B cell (primary cell): ENCODE results near the gene RAB15. TPM values are rescaled to one million over a fixed set of nuclear protein-coding genes. Genes with fewer than 3 reads are reported as not detected.

Source experiments
- ATAC-seq: fragments of 200-7000 bp; cut with Tn5 transposase; one replicate; pipeline ENCODE4 v1.10.0; 2021; ENCODE audit warnings: low read depth, mild to moderate bottlenecking, moderate number of reproducible peaks, moderate library complexity
- CTCF ChIA-PET: fragments of 350-600 bp; sonication (Branson Sonifier 250); formaldehyde crosslinking; loops from one replicate; lab custom pipeline; 2021; ENCODE audit warnings: antibody characterized with exemption, inconsistent platforms; lab: Charles Lee
- POLR2A ChIA-PET: fragments of 350-600 bp; sonication (Branson Sonifier 250); formaldehyde crosslinking; loops from one replicate; lab custom pipeline; 2021; ENCODE audit warnings: antibody characterized with exemption; lab: Charles Lee
- DNase-seq: peaks from one replicate; pipeline ENCODE4 v3.0.0; 2013
- H2AFZ ChIP-seq: 2 replicates; pipeline ENCODE4 v1.6.1; 2012; ENCODE audit warnings: mild to moderate bottlenecking, low read depth, low read length; ENCODE audit not compliant: insufficient read depth, poor library complexity, severe bottlenecking
- H3K27ac ChIP-seq, 2 donors: 1 replicate in 1 of 2; 2 replicates in 1 of 2; pipeline ENCODE4 v1.5.1; 2012 to 2013; ENCODE audit warnings: low read length in 2 of 2, mild to moderate bottlenecking in 2 of 2, moderate library complexity in 1 of 2
- H3K27me3 ChIP-seq, 4 experiments: fragments of 200-600 bp in 1 of 4; sonication (generic) in 1 of 4; replicated peaks in 1 of 4; 1 replicate in 2 of 4; 2 replicates in 2 of 4; pipeline versions ENCODE4 v1.6.1 to v1.7.0; 2013 to 2016; ENCODE audit warnings: low read length in 3 of 4, mild to moderate bottlenecking in 2 of 4, mixed read lengths in 1 of 4, moderate library complexity in 1 of 4; ENCODE audit not compliant: insufficient read depth in 4 of 4, control insufficient read depth in 3 of 4; ENCODE audit errors: control extremely low read depth in 1 of 4
- H3K36me3 ChIP-seq, 2 experiments: replicated peaks in 1 of 2; 1 replicate in 1 of 2; 2 replicates in 1 of 2; pipeline versions ENCODE4 v1.6.1 to v1.7.1; 2013; ENCODE audit warnings: low read length in 1 of 2; ENCODE audit not compliant: insufficient read depth in 2 of 2, control insufficient read depth in 1 of 2; ENCODE audit errors: control extremely low read depth in 1 of 2, extremely low read depth in 1 of 2
- H3K4me1 ChIP-seq, 2 donors: fragments of 200-600 bp in 1 of 2; sonication (generic) in 1 of 2; 1 replicate in 1 of 2; 2 replicates in 1 of 2; pipeline versions ENCODE4 v1.5.1 to v1.6.1; 2013 to 2017; ENCODE audit warnings: low read length in 2 of 2; ENCODE audit not compliant: control insufficient read depth in 2 of 2, insufficient read depth in 2 of 2
- H3K4me2 ChIP-seq: replicated peaks from 2 replicates; pipeline ENCODE3; 2012; ENCODE audit warnings: mild to moderate bottlenecking, low read depth, low read length; ENCODE audit not compliant: poor library complexity, severe bottlenecking
- H3K4me3 ChIP-seq, 5 experiments: fragments of 200-600 bp in 1 of 5; sonication (generic) in 1 of 5; 1 replicate in 3 of 5; 2 replicates in 2 of 5; pipeline versions ENCODE4 v1.5.1 to v1.7.0; 2011 to 2016; ENCODE audit warnings: low read length in 4 of 5, mild to moderate bottlenecking in 4 of 5, low read depth in 2 of 5, control low read depth in 1 of 5, moderate library complexity in 1 of 5; ENCODE audit not compliant: insufficient read depth in 1 of 5; ENCODE audit errors: control extremely low read depth in 1 of 5, extremely low read depth in 1 of 5
- H3K79me2 ChIP-seq: fragments of 200-600 bp; sonication (generic); one replicate; pipeline ENCODE4 v1.6.0; 2016; ENCODE audit warnings: low read length; ENCODE audit not compliant: control insufficient read depth, insufficient read depth
- H3K9ac ChIP-seq: fragments of 200-600 bp; sonication (generic); 2 replicates; pipeline ENCODE4 v1.6.1; 2017; ENCODE audit warnings: mild to moderate bottlenecking, low read length, moderate library complexity
- H3K9me3 ChIP-seq, 3 donors: one replicate each; pipeline versions ENCODE4 v1.6.1 to v1.7.1; 2013; ENCODE audit warnings: low read length in 2 of 3; ENCODE audit not compliant: control insufficient read depth in 2 of 3, insufficient read depth in 1 of 3; ENCODE audit errors: control extremely low read depth in 1 of 3
- H4K20me1 ChIP-seq: 2 replicates; pipeline ENCODE4 v1.6.0; 2012; ENCODE audit warnings: mild to moderate bottlenecking, low read length; ENCODE audit not compliant: insufficient read depth, control insufficient read depth, poor library complexity, severe bottlenecking
- H3K27ac Mint-ChIP-seq: one replicate; pipeline ENCODE4 v1.8.0; 2021; ENCODE audit warnings: mixed read lengths
- H3K27me3 Mint-ChIP-seq: one replicate; pipeline ENCODE4 v1.8.0; 2021; ENCODE audit warnings: mixed read lengths
- H3K4me1 Mint-ChIP-seq: one replicate; pipeline ENCODE4 v1.8.0; 2021; ENCODE audit warnings: mixed read lengths
- H3K4me3 Mint-ChIP-seq: one replicate; pipeline ENCODE4 v1.8.0; 2021; ENCODE audit warnings: mixed read lengths
- H3K9me3 Mint-ChIP-seq: one replicate; pipeline ENCODE4 v1.8.0; 2022; ENCODE audit warnings: mixed read lengths; ENCODE audit not compliant: insufficient read depth
- CTCF ChIP-seq: fragments of 200-600 bp; IDR thresholded peaks from one replicate; pipeline ENCODE4 v1.8.0; 2022; ENCODE audit warnings: antibody characterized with exemption, mild to moderate bottlenecking
- EZH2 ChIP-seq: IDR thresholded peaks from 2 replicates; pipeline ENCODE4 v1.6.1; 2012; ENCODE audit warnings: borderline replicate concordance, low read depth, mild to moderate bottlenecking, moderate library complexity, low read length; ENCODE audit not compliant: insufficient read depth, poor library complexity, severe bottlenecking
- WGBS: methylation state at CpG from one replicate; pipeline ENCODE4 v1.1.5; 2013; ENCODE audit warnings: missing lambda C conversion rate; ENCODE audit not compliant: insufficient coverage; 5-methylcytosine and 5-hydroxymethylcytosine counted together
- intact Hi-C: fragments of 100-400 bp; cut with micrococcal nuclease; formaldehyde crosslinking; loops from one replicate; pipeline ENCODE4 v1.10.0; 2022
- polyA plus RNA-seq: library from polyadenylated mRNA; depleted of rRNA; stranded (reverse); fragments of >200 nt; gene quantifications from 2 replicates; pipeline ENCODE4 v1.2.3, GENCODE V29; 2012
- total RNA-seq, 2 donors: library from RNA; stranded (reverse); fragments of 120-200 nt in 1 of 2; gene quantifications; 1 replicate in 1 of 2; 2 replicates in 1 of 2; pipeline versions ENCODE4 v1.2.3 to v1.2.4, GENCODE V29; 2013 to 2022

The RAB15 gene
- total and polyA plus RNA-seq, 2 donors (not counting 1 experiment from before 2014, with no cell fraction given) = 0.17 to 0.19 TPM

DNA sequence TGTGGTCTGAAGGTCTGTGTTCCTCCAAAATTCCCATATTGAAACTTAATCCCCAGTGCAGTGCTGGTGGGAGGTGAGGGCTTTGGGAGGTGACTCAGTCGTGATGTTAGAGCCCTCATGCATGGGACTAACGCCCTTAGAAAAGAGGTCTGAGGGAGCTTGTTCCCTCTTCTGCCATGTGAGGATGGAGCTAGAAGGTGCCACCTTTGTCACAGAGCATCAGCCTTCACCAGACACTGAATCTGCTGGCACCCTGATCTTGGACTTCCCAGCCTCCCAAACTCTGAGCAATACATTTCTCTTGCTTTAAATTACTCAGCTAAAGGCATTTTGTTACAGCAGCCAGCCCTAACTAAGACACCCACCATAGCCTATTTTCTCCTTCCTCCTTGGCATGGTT, 13.9 kb downstream of the RAB15 start:
- H3K27ac Mint-ChIP-seq = no peak overlapping the region
- DNase-seq = no peak
- ATAC-seq = no peak
- H3K4me3 ChIP-seq = no peak overlapping the region
- no peaks in the 10 kb centered on the region for H3K9me3 Mint-ChIP-seq
- no peaks in the 10 kb centered on the region for H3K4me1 Mint-ChIP-seq
- no peak overlapping the region for H3K4me3 Mint-ChIP-seq
- no peaks in the 10 kb centered on the region for H3K27me3 Mint-ChIP-seq
- no peaks in the 10 kb centered on the region for H3K27me3 ChIP-seq
- TF ChIP-seq EZH2 (no peak), CTCF (no peak)
- POLR2A ChIA-PET = no interaction called here
- H3K4me2 ChIP-seq = no peak overlapping the region
- H2AFZ ChIP-seq = no peak overlapping the region
- no peaks in the 10 kb centered on the region for H3K4me1 ChIP-seq
- intact Hi-C loops = no loop called here
- no peaks in the 10 kb centered on the region for H3K9me3 ChIP-seq
- no peaks in the 10 kb centered on the region for H4K20me1 ChIP-seq
- CTCF ChIA-PET = no interaction called here
- H3K27ac ChIP-seq = no peak overlapping the region
- no peaks in the 10 kb centered on the region for H3K36me3 ChIP-seq
- H3K9ac ChIP-seq = no peak overlapping the region
- no peaks in the 10 kb centered on the region for H3K79me2 ChIP-seq
- WGBS = no CpG with 5 or more reads among the region's 2 CpGs

DNA sequence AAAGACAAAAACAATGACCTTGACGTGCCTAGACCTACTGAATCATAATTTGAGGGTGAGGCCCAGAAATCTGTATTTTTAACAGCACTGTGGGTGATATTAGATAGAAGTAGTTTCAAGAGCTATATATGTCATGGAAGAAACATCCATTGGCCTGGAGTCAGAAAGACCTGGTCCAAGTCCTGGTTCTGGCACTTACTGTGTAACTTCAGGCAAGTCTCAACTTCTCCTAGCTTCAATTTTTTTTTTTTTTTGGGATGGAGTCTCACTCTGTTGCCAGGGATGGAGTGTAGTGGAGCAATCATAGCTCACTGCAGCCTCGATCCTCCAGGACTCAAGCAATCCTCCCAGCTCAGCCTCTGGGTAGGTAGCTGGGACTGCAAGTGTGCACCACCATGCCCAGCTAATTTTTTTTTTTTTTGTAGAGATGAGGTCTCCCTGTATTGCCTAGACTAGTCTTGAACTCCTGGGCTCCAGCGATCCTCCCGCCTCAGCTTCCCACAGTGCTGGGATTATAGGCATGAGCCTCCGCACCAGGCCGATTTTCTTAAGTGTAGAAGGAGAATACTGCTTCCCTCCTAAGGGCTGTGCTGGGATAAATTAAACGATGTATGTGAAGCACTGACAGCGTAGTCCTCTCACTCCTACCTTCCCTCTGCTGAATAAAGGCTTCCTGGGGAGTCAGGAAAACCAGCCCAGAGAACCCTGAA, 15.3 kb downstream of the RAB15 start:
- no peak for TF ChIP-seq CTCF
- no peak for TF ChIP-seq EZH2
- Histone ChIP-seq H3K9ac (no peak overlapping the region), H3K4me1 (peaks cover 0 to 9% of the 10 kb centered on the region in 2 donors), H3K4me3 (no peak overlapping the region), H4K20me1 (no peaks in the 10 kb centered on the region), H3K36me3 (no peaks in the 10 kb centered on the region), H3K79me2 (no peaks in the 10 kb centered on the region), H3K9me3 (no peaks in the 10 kb centered on the region), H3K27ac (no peak overlapping the region), H3K27me3 (no peaks in the 10 kb centered on the region), H3K4me2 (no peak overlapping the region), H2AFZ (no peak overlapping the region)
- ATAC-seq = no peak
- no peak for DNase-seq
- Mint-ChIP-seq H3K9me3 (no peaks in the 10 kb centered on the region), H3K27ac (no peak overlapping the region), H3K4me1 (peaks cover 7% of the 10 kb centered on the region), H3K27me3 (no peaks in the 10 kb centered on the region), H3K4me3 (no peak overlapping the region)
- ChIA-PET CTCF (no interaction called here), POLR2A (no interaction called here)
- intact Hi-C loops = no loop called here
- no CpG with 5 or more reads among the region's 8 CpGs for WGBS
